ENCODE results near the gene GALNT13.

- TF ChIP-seq ZNF274 (IDR thresholded peaks at IDR 0.05; ENCODE audit: low read depth, low read length), result no peak
- TF ChIP-seq SUZ12 (IDR thresholded peaks at IDR 0.05; ENCODE audit: extremely low read depth, insufficient read depth, insufficient read length), result no peak
Observed at GRCh38 chr2:154142480-154142879, 270.8 kb downstream of the GALNT13 start.

Data from NT2/D1 (cell line).